RWPE1 (cell line): ENCODE results near the gene CELF1.
"Not testable (repeated sequence)": the region's sequence is repeated elsewhere in the genome, so short reads cannot be mapped to it uniquely, and the experiment has no call there.

ENCODE experiments used
- CTCF ChIA-PET: fragments of 350-600 bp; sonication (Branson Sonifier 250); formaldehyde crosslinking; extraction: SDS; loops from one replicate; lab custom pipeline; 2021; lab: Yijun Ruan, JAX
- POLR2A ChIA-PET: fragments of 400-600 bp; formaldehyde crosslinking; extraction: SDS; loops from one replicate; lab custom pipeline; 2020; ENCODE audit warnings: antibody characterized with exemption; ENCODE audit not compliant: low non-redundant PET; lab: Yijun Ruan, JAX
- DNase-seq: peaks from one replicate; pipeline ENCODE4 v3.0.0; 2012; ENCODE audit warnings: low spot score
- H3K27ac ChIP-seq: fragments of 450-650 bp; 2 replicates; pipeline ENCODE4 v1.5.1; 2017
- TF ChIP-seq, protein P1 (sequence below): fragments of 450-650 bp; conservative IDR thresholded peaks from 2 replicates; pipeline ENCODE4 v1.5.1; 2017; ENCODE audit warnings: low read depth, mild to moderate bottlenecking

Gene CELF1

DNA sequence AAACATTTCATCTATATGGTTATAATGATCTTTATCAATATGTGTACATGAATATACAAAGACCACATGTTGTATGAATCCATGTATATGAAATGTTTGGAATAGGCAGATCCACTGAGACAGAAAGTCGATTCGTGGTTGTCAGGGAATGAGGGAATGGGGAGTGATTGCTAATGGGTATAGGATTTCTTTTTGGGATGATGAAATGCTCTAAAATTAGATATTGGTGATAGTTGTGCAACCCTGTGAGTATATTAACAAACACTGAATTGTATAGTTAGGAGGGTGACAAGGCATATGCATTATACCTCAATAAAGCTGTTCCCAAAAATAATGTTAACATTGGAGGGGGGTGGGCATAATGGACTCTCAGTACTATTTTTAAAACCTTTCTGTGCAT, 7.5 kb upstream of the CELF1 start:
- TF ChIP-seq, protein P1, sequence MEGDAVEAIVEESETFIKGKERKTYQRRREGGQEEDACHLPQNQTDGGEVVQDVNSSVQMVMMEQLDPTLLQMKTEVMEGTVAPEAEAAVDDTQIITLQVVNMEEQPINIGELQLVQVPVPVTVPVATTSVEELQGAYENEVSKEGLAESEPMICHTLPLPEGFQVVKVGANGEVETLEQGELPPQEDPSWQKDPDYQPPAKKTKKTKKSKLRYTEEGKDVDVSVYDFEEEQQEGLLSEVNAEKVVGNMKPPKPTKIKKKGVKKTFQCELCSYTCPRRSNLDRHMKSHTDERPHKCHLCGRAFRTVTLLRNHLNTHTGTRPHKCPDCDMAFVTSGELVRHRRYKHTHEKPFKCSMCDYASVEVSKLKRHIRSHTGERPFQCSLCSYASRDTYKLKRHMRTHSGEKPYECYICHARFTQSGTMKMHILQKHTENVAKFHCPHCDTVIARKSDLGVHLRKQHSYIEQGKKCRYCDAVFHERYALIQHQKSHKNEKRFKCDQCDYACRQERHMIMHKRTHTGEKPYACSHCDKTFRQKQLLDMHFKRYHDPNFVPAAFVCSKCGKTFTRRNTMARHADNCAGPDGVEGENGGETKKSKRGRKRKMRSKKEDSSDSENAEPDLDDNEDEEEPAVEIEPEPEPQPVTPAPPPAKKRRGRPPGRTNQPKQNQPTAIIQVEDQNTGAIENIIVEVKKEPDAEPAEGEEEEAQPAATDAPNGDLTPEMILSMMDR = no peak
- ChIA-PET CTCF (no interaction called here), POLR2A (no interaction called here)
- peak overlapping the region; percentile 34; the same call in 1 of the 2 replicates for H3K27ac ChIP-seq
- DNase-seq = no peak

DNA sequence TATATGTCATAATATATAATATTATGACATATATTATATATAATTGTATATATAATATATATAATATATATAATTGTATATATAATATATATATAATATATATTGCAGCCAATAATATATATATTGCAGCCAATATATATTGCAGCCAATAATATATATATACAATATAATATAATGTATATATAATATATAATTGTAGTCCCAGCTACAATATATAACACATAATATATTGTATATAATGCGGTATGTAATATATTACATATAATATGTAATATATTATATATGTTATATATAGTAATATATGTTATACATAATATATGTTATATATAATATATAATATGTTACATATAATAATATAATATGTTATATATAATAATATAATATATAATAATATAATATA, 5.8 kb upstream of the CELF1 start:
- TF ChIP-seq, protein P1 = no peak
- CTCF ChIA-PET = no interaction called here
- no peak for DNase-seq
- POLR2A ChIA-PET = no interaction called here
- H3K27ac ChIP-seq = no peak overlapping the region

DNA sequence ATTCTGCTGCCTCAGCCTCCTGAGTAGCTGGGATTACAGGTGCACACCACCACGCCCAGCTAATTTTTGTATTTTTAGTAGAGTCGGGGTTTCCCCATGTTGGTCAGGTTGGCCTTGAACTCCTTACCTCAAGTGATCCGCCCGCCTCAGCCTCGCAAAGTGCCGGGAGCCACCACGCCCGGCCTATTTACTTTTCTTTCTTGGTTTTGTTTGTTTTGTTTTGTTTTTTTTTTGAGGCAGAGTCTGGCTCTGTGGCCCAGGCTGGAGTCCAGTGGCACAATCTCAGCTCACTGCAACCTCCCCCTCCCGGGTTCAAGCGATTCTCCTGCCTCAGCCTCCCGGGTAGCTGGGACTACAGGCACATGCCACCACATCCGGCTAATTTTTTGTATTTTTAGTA, 4.1 kb upstream of the CELF1 start:
- POLR2A ChIA-PET, CTCF ChIA-PET, DNase-seq, H3K27ac ChIP-seq: not testable (repeated sequence)

DNA sequence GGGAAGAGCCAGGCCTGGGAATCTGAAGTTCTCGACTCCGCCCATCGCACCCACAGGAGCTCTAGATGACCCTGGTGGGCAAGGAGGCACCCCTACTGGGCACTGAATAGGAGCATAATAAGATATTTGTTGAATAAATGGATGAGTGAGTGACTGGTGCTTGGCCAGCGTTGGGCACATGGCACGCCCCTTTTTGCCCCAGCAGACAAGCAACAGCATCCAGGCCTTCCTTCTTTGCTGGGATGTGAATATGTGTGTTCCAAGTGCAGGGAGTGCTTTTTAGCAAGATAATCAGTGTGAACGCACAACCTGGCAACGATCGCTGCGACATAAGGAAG, 443 bp upstream of the CELF1 start:
- ChIA-PET CTCF (interaction anchor here (0.6 to 2.0 kb wide), 11 partner anchors 11 to 1205 kb away, joined by 3 to 11 read pairs (median 3); no protein-coding TSS in a partner anchor), POLR2A (no interaction called here)
- no peak for DNase-seq
- H3K27ac ChIP-seq = peak overlapping the region; percentile 91
- TF ChIP-seq, protein P1 = peak; percentile 42

DNA sequence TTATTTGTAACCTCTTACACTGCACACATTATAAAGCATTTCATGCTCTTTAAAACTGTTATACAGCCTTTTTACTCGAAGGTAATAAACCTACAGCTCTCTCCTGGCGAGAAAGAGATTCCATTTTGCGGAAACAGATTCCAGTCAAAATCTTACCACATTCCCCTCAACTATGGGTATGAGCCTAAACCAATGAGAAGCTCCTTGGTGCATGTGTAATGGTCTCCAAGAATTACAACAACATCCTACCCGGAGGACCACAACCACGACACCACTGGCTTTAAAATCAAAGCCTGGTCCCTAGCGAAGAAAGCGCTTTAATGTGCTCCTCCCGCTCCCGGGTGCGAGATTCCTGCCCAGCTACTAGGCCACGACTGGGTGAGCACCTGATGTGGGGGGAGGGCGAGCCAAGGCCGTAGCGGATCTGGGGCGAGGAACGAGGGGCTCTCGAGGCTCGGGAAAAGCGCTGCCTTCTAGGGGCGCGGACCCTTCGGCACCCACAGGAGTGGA, 821 bp downstream of the CELF1 start:
- ChIA-PET POLR2A (no interaction called here), CTCF (interaction anchor here (0.6 to 2.0 kb wide), 5 partner anchors 13 to 108 kb away, joined by 3 to 11 read pairs (median 3); no protein-coding TSS in a partner anchor)
- TF ChIP-seq, protein P1 = no peak
- peak overlapping the region; percentile 91 for H3K27ac ChIP-seq
- peak; percentile 20 for DNase-seq

DNA sequence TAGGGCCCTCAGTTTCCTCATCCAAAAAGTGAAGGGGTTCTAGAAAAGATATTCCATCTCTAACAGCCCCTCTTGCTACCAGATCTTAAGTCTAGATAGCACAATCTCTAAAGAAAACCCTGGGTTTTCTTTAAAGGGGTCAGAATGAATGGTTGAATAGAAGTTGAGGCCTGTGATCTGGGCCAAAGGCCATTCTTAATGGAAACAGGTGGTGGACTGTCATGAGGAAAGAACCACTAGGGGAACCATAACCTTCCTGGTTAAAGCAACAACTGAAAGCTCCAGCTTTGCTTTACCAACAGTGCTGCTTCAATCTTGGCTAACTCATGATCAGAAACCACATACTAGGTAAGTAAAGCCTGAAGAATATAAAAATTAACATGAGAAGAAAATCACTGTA, 1.8 kb downstream of the CELF1 start:
- no peak for DNase-seq
- H3K27ac ChIP-seq = no peak overlapping the region
- ChIA-PET CTCF (no interaction called here), POLR2A (no interaction called here)
- TF ChIP-seq, protein P1 = 0 out of 2 replicates have a peak, but pooled peaks have one; percentile 12

DNA sequence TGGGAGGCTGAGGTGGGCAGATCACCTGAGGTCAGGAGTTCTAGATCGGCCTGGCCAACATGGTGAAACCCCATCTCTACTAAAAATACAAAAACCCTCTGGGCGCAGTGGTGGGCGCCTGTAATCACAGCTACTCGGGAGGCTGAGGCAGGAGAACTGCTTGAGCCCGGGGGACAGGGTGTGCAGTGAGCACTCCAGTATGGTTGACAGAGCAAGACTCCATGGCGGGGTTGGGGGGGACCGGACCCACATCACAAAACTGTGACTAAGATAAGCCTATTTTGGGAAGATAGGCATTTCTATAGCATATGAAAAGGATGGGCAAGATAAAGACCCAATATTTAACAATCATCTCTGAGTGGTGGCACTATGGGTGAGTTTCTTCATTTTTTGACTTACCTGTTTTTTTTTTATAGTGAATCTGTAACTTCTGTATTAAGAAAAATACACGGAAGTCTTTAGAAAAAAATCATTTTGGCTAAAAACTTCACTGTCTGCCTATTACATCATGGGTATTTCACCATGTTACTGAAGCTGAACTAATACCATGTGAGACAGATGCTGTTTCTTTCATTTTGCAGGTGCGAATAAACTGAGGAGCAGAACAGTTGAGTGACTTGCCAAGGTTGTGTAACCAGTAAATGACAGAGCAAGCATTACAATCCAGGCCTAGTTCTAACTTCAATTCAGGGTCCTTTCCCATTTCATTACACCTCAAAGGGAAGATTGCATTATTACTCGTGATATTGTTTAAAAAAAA, 2.5 kb downstream of the CELF1 start:
- TF ChIP-seq, protein P1 = no peak
- ChIA-PET CTCF (no interaction called here), POLR2A (no interaction called here)
- H3K27ac ChIP-seq = peak overlapping the region; percentile 50
- no peak for DNase-seq

DNA sequence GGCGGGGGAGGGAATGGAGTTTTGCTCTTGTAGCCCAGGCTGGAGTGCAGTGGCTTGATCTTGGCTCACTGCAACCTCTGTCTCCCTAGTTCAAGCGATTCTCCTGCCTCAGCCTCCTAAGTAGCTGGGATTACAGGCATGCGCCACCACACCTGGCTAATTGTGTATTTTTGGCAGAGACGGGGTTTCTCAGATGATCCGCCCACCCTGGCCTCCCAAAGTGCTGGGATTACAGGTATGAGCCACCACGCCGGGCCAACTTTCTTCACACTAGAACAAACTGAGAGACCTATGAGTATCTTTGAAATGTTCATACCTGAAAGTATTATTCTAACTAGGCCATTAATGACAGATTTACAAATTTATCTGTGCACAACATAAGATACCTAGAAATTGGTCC, 6.7 kb downstream of the CELF1 start:
- DNase-seq, CTCF ChIA-PET, H3K27ac ChIP-seq, POLR2A ChIA-PET: not testable (repeated sequence)
